Astrocyte (in vitro differentiated cells and primary cell): Measurements from ENCODE around the gene RABEP2. TPM values are rescaled to one million over a fixed set of nuclear protein-coding genes. Genes with fewer than 3 reads are reported as not detected.
A peak's percentile ranks its signal among the peaks of the same experiment; 100 is the strongest.

Source experiments
- DNase-seq: peaks from one replicate; pipeline ENCODE4 v3.0.0-alpha.2; 2010; ENCODE audit warnings: low read depth
- FAIRE-seq: peaks from 2 replicates; lab custom pipeline; 2011; peaks lifted over from hg19 to GRCh38; lab: Jason Lieb, UNC
- H2AFZ ChIP-seq: 2 replicates; pipeline ENCODE4 v1.6.0; 2012; ENCODE audit warnings: low read depth, low read length, inconsistent platforms
- H3K27ac ChIP-seq: 2 replicates; pipeline ENCODE4 v1.5.1; 2011; ENCODE audit warnings: low read depth, low read length, inconsistent platforms
- H3K27me3 ChIP-seq: 2 replicates; pipeline ENCODE4 v1.6.0; 2011; ENCODE audit warnings: low read length, inconsistent platforms; ENCODE audit not compliant: insufficient read depth
- H3K36me3 ChIP-seq: 2 replicates; pipeline ENCODE4 v1.5.1; 2011; ENCODE audit warnings: low read length, inconsistent platforms; ENCODE audit not compliant: insufficient read depth
- H3K4me1 ChIP-seq: 2 replicates; pipeline ENCODE4 v1.5.1; 2011; ENCODE audit warnings: low read length, inconsistent platforms; ENCODE audit not compliant: insufficient read depth
- H3K4me2 ChIP-seq: 2 replicates; pipeline ENCODE4 v1.6.0; 2012; ENCODE audit warnings: low read length, inconsistent platforms
- H3K4me3 ChIP-seq: 2 replicates; pipeline ENCODE4 v1.5.1; 2011; ENCODE audit warnings: low read depth, mild to moderate bottlenecking, low read length, inconsistent platforms; ENCODE audit not compliant: insufficient read depth
- H3K79me2 ChIP-seq: 2 replicates; pipeline ENCODE4 v1.6.0; 2012; ENCODE audit warnings: mild to moderate bottlenecking, low read length, inconsistent platforms; ENCODE audit not compliant: insufficient read depth
- H3K9ac ChIP-seq: 2 replicates; pipeline ENCODE4 v1.6.0; 2012; ENCODE audit warnings: mild to moderate bottlenecking, low read length, inconsistent platforms
- H3K9me3 ChIP-seq: 2 replicates; pipeline ENCODE4 v1.5.1; 2012; ENCODE audit warnings: low read depth, mild to moderate bottlenecking, low read length, inconsistent platforms; ENCODE audit not compliant: insufficient read depth
- H4K20me1 ChIP-seq: 2 replicates; pipeline ENCODE4 v1.6.0; 2012; ENCODE audit warnings: low read length, inconsistent platforms; ENCODE audit not compliant: insufficient read depth
- H3K27ac Mint-ChIP-seq: one replicate; pipeline ENCODE4 v1.8.0; 2021; ENCODE audit warnings: mild to moderate bottlenecking, mixed read lengths; ENCODE audit not compliant: unreplicated experiment
- H3K27me3 Mint-ChIP-seq: one replicate; pipeline ENCODE4 v1.8.0; 2021; ENCODE audit warnings: low read depth, mixed read lengths; ENCODE audit not compliant: unreplicated experiment
- H3K36me3 Mint-ChIP-seq: one replicate; pipeline ENCODE4 v1.8.0; 2021; ENCODE audit warnings: low read depth, mixed read lengths; ENCODE audit not compliant: unreplicated experiment
- H3K4me1 Mint-ChIP-seq: one replicate; pipeline ENCODE4 v1.8.0; 2021; ENCODE audit warnings: low read depth, mixed read lengths; ENCODE audit not compliant: unreplicated experiment
- H3K4me3 Mint-ChIP-seq: one replicate; pipeline ENCODE4 v1.8.0; 2021; ENCODE audit warnings: mild to moderate bottlenecking, moderate library complexity, mixed read lengths; ENCODE audit not compliant: unreplicated experiment
- H3K9me3 Mint-ChIP-seq: one replicate; pipeline ENCODE4 v1.8.0; 2021; ENCODE audit warnings: mild to moderate bottlenecking, mixed read lengths; ENCODE audit not compliant: unreplicated experiment
- EZH2 ChIP-seq: IDR thresholded peaks from 2 replicates; pipeline ENCODE4 v1.6.1; 2012; ENCODE audit warnings: mild to moderate bottlenecking, low read length, inconsistent platforms; ENCODE audit not compliant: insufficient read depth
- total RNA-seq: library from RNA; stranded (reverse); gene quantifications from 2 replicates; pipeline ENCODE4 v1.2.1, GENCODE V29; 2021
- TF ChIP-seq, protein P1 (sequence below): IDR thresholded peaks from 2 replicates; pipeline ENCODE4 v1.5.1; 2011; ENCODE audit warnings: low read depth, mild to moderate bottlenecking, inconsistent platforms, low read length, moderate library complexity; ENCODE audit not compliant: insufficient read depth

The RABEP2 gene
- total RNA-seq, 1 donor from 2014 or later, result 19.4 TPM

DNA sequence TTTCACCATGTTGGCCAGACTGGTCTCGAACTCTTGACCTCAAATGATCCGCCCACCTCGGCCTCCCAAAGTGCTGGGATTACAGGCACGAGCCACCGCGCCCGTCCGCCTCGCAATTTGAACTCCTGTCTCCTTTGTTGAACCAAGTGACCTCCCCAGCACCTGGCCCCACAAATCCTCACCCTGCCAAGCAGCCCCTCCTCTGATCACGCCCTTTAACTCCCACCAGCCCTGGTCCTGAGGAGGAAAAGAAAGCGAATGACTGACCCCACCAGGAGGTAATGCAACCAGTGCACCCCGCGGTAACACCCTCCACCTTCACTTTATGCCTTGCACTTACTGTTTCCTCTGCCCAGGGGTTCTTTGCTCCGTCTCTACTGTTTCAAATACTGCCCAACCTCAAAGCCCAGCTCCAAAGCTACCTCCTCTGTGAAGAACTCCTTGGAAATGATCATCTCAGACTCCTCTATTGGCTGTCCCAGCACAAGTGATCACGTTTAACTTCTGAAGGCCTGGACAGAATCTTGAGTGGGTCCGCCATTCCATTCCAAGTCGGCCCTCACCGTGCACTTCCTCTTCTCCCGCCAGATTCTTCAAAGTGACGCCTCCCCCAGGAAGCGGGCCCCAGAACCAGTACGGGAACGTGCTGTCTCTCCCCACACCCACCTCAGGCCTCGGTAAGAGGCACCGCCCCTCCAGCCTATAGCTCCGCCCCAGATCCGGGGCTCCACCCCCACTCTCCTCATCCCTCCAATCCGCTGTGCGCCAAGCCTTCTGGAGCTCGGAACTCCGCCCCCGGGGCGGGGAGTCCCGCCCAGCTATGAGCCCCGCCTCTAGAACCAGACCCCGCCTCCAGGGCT is 11.1 kb upstream of the RABEP2 start:
- H3K4me3 Mint-ChIP-seq, result no peak overlapping the region
- no peaks in the 10 kb centered on the region for H3K27me3 ChIP-seq
- H3K27ac ChIP-seq, result no peak overlapping the region
- no peaks in the 10 kb centered on the region for H3K9me3 ChIP-seq
- H3K9ac ChIP-seq, result no peak overlapping the region
- TF ChIP-seq EZH2, result no peak
- TF ChIP-seq, protein P1, sequence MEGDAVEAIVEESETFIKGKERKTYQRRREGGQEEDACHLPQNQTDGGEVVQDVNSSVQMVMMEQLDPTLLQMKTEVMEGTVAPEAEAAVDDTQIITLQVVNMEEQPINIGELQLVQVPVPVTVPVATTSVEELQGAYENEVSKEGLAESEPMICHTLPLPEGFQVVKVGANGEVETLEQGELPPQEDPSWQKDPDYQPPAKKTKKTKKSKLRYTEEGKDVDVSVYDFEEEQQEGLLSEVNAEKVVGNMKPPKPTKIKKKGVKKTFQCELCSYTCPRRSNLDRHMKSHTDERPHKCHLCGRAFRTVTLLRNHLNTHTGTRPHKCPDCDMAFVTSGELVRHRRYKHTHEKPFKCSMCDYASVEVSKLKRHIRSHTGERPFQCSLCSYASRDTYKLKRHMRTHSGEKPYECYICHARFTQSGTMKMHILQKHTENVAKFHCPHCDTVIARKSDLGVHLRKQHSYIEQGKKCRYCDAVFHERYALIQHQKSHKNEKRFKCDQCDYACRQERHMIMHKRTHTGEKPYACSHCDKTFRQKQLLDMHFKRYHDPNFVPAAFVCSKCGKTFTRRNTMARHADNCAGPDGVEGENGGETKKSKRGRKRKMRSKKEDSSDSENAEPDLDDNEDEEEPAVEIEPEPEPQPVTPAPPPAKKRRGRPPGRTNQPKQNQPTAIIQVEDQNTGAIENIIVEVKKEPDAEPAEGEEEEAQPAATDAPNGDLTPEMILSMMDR, result no peak
- peak overlapping the region; percentile 27 for H3K4me2 ChIP-seq
- no peak overlapping the region for H3K27ac Mint-ChIP-seq
- DNase-seq, result peak; percentile 24
- H2AFZ ChIP-seq, result peak overlapping the region; percentile 6
- no peaks in the 10 kb centered on the region for H3K4me1 ChIP-seq
- no peaks in the 10 kb centered on the region for H3K36me3 ChIP-seq
- peaks cover 33% of the 10 kb centered on the region for H3K27me3 Mint-ChIP-seq
- H3K4me3 ChIP-seq, result no peak overlapping the region
- H3K36me3 Mint-ChIP-seq, result peaks cover 3% of the 10 kb centered on the region
- H3K9me3 Mint-ChIP-seq, result peaks cover 5% of the 10 kb centered on the region
- no peaks in the 10 kb centered on the region for H3K4me1 Mint-ChIP-seq
- FAIRE-seq, result no peak
- no peaks in the 10 kb centered on the region for H4K20me1 ChIP-seq
- no peaks in the 10 kb centered on the region for H3K79me2 ChIP-seq

DNA sequence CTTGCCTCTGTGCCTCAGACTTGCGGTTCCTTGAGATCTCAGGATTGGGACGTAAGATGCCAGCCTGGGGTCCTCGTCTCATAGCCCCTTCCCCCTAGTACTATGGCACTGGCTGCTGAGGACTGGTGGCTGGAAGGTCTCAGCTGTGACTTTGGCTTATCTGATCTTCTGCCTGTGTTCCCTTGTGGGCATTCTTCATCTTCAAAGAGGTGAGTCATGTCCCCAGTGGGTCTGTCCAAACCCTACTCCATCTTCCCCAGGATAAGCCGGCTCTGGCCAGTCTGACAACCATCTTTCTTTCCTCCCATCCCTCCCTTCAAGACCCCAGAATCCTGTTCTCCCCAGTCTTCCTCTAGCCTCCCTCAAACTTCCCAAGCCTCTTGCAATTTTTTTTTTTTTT is 10.3 kb upstream of the RABEP2 start:
- H2AFZ ChIP-seq, result no peak overlapping the region
- peaks cover 3% of the 10 kb centered on the region for H3K36me3 Mint-ChIP-seq
- TF ChIP-seq, protein P1, result no peak
- TF ChIP-seq EZH2, result no peak
- no peak overlapping the region for H3K4me3 Mint-ChIP-seq
- no peaks in the 10 kb centered on the region for H3K4me1 ChIP-seq
- H3K27me3 Mint-ChIP-seq, result peaks cover 33% of the 10 kb centered on the region
- H3K27ac Mint-ChIP-seq, result no peak overlapping the region
- no peaks in the 10 kb centered on the region for H3K36me3 ChIP-seq
- H3K4me3 ChIP-seq, result no peak overlapping the region
- no peaks in the 10 kb centered on the region for H3K4me1 Mint-ChIP-seq
- H3K9me3 Mint-ChIP-seq, result peaks cover 5% of the 10 kb centered on the region
- DNase-seq (no peak), FAIRE-seq (no peak)
- no peak overlapping the region for H3K9ac ChIP-seq
- H3K79me2 ChIP-seq, result no peaks in the 10 kb centered on the region
- H3K27ac ChIP-seq, result no peak overlapping the region
- no peaks in the 10 kb centered on the region for H4K20me1 ChIP-seq
- no peaks in the 10 kb centered on the region for H3K9me3 ChIP-seq
- no peaks in the 10 kb centered on the region for H3K27me3 ChIP-seq
- H3K4me2 ChIP-seq, result no peak overlapping the region

DNA sequence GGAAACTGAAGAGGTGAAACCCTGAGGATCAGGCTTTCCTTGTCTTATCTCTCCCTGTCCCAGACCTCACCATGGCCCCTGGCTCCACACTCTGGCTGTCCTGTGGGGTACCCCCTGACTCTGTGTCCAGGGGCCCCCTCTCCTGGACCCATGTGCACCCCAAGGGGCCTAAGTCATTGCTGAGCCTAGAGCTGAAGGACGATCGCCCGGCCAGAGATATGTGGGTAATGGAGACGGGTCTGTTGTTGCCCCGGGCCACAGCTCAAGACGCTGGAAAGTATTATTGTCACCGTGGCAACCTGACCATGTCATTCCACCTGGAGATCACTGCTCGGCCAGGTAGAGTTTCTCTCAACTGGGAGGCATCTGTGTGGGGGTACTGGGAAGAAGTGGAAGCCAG is 8.1 kb upstream of the RABEP2 start:
- Mint-ChIP-seq H3K36me3 (peaks cover 3% of the 10 kb centered on the region), H3K27me3 (peaks cover 26% of the 10 kb centered on the region), H3K9me3 (peaks cover 5% of the 10 kb centered on the region), H3K27ac (no peak overlapping the region), H3K4me1 (no peaks in the 10 kb centered on the region), H3K4me3 (no peak overlapping the region)
- Histone ChIP-seq H3K4me1 (no peaks in the 10 kb centered on the region), H4K20me1 (no peaks in the 10 kb centered on the region), H3K9me3 (no peaks in the 10 kb centered on the region), H3K36me3 (no peaks in the 10 kb centered on the region), H2AFZ (no peak overlapping the region), H3K27me3 (no peaks in the 10 kb centered on the region), H3K4me2 (no peak overlapping the region), H3K9ac (no peak overlapping the region), H3K27ac (no peak overlapping the region), H3K79me2 (no peaks in the 10 kb centered on the region), H3K4me3 (no peak overlapping the region)
- TF ChIP-seq, protein P1, result no peak
- no peak for TF ChIP-seq EZH2
- no peak for DNase-seq
- FAIRE-seq, result no peak
